22Rv1 (cell line): ENCODE results near the gene CRMP1.
"Not testable (repeated sequence)": the region's sequence is repeated elsewhere in the genome, so short reads cannot be mapped to it uniquely, and the experiment has no call there.

Experiments used
- H3K27ac ChIP-seq: fragments of 450-650 bp; 2 replicates; pipeline ENCODE4 v1.5.1; 2017
- CTCF ChIP-seq: fragments of 450-650 bp; IDR thresholded peaks from 2 replicates; pipeline ENCODE4 v1.5.1; 2017; ENCODE audit warnings: mild to moderate bottlenecking
- ZFX ChIP-seq: fragments of 450-650 bp; IDR thresholded peaks from 2 replicates; pipeline ENCODE4 v1.6.1; 2017; ENCODE audit warnings: antibody characterized with exemption, borderline replicate concordance

Gene CRMP1

DNA sequence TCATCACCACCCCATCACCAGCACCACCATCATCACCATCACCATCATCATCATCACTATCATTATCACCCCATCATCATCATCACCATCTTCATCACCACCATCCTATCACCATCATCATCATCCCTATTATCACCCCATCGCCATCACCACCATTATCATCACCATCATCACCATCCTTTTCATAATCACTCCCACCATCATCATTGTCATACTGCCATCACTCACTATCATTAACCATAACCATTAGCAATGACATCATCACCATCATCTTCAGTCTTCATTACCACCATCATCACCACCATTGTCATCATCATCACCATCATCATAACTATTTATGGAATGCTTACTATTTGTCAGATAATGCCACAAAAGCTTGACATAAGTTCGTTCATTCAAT lies 35.7 kb downstream of the CRMP1 start:
- no peak for TF ChIP-seq CTCF
- H3K27ac ChIP-seq, result no peak overlapping the region

- H3K27ac ChIP-seq, result not testable (repeated sequence)
Measured at GRCh38 chr4:5856362-5856761, 36.5 kb downstream of the CRMP1 start.

DNA sequence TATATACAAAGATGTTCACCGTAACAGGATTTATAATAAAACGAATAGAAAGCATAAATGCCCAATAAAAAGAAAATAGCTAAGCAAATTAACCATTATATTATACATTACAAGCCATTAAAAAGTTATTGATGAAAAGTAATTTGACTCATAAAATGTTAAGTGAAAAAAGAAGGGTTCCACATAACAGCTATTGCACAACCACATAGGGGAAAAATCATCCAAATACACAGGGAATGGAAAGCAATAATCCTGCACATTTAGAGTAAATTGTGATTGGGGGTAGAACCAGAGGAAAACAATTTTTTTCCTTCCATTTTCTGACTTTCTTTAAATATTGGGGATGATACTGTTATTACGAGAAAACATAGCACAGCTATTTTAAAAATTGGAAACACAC lies 38.0 kb downstream of the CRMP1 start:
- TF ChIP-seq ZFX, result no peak
- TF ChIP-seq CTCF, result no peak

DNA sequence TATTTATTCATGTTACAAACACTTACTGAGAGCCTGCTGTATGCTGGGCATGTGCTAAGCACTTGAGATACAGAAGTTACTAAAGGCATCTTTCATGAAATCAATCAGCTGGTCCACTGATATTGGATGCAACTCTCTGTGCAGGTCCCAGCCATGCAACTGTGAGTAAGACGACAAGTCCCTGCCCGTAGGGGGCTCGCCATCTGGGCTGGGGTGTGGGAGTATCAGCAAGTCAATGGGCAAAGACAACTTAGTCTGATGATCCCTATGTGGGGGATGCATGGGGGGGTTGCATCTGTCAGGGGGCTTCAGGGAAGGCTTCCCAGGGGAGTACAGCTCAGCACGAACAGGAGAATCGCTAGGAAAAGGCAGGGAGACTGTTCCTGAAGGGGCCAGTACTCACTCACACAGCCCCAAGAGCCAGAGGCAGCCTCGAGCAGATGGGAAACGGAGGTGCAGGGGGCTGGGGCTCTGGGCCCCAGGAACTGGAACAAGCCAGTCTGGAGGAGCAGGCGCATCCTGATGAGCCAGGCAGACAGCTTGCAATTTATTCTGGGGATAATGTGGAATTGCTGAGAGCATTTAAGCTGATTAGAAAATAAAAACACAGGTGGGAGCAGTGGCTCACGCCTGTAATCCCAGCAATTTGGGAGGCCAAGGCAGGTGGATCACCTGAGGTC lies 40.2 kb downstream of the CRMP1 start:
- no peak overlapping the region for H3K27ac ChIP-seq
- TF ChIP-seq CTCF, result no peak
- TF ChIP-seq ZFX, result no peak

More for the DNA sequence above, 38.0 kb downstream of the CRMP1 start:
- H3K27ac ChIP-seq, result no peak overlapping the region

DNA sequence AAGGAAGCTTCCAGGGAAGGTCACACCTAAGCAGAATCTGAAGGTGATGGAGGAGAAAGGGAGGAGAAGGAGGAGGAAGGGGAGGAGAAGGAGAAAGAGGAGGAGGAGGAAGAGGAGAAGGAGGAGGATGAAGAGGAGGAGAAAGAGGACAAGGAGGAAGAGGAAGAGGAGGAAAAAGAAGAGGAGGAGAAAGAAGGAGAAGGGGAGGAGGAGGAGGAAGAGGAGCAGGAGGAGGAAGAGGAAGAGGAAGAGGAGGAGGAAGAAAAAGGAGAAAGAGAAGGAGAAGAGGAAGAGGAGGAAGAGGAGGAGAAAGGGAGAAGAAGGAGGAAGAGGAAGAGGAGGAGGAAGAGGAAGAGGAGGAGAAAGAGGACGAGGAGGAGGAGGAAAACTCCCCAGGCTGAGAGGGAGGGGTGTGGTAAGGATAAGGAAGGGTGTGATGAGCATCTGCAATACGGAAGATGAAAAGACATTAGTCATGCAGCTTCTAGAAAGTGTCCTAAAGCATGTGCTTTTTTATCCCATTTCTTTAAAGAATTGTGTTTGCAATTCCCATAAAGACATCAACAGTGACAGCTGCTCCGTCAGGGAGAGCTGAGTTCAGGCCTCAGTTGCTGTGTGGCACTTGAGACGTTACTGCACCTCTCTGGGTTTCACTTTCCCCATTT lies 41.1 kb downstream of the CRMP1 start:
- no peak for TF ChIP-seq CTCF
- no peak for TF ChIP-seq ZFX
- H3K27ac ChIP-seq, result no peak overlapping the region

DNA sequence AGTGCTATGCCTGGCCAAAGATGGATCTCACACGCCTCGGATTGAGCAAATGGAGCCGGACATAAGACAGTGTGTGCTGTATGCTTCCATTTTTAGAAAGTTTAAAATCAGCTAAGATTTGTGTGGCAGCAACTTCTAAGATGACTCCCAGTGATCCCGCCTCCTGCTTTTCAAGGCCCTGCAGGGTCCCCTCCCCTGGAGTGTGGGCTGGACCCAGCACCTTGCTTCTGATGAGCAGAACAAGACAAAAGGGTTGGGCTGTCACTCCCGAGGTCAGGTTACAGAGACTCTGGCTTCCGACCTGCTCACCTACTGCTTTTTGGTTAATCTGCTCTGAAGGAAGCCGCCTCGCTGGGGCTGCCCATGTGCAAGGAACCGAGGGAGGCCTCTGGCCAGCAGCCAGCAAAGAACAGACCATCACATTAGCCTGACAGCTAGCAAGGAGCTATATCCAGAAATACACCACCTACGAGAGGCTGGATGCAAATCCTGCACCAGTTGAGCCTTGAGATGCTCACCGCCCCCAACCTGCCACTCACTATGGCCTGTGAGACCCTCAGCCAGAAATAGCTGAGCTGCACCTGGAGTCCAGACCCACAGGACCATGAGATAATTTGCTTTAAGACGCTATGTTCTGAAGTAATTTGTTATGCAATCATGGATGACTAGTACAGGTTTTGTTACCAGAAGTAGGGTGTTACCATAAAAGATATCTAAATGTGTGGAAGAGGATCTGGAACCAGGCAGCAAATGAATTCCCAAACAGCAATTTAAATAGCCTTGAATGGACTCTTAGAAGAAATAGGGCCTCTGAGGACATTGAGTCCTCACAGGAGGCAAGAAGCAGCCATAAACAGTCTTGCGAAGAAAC lies 47.6 kb downstream of the CRMP1 start:
- no peak for TF ChIP-seq ZFX
- no peak for TF ChIP-seq CTCF
- H3K27ac ChIP-seq, result no peak overlapping the region

DNA sequence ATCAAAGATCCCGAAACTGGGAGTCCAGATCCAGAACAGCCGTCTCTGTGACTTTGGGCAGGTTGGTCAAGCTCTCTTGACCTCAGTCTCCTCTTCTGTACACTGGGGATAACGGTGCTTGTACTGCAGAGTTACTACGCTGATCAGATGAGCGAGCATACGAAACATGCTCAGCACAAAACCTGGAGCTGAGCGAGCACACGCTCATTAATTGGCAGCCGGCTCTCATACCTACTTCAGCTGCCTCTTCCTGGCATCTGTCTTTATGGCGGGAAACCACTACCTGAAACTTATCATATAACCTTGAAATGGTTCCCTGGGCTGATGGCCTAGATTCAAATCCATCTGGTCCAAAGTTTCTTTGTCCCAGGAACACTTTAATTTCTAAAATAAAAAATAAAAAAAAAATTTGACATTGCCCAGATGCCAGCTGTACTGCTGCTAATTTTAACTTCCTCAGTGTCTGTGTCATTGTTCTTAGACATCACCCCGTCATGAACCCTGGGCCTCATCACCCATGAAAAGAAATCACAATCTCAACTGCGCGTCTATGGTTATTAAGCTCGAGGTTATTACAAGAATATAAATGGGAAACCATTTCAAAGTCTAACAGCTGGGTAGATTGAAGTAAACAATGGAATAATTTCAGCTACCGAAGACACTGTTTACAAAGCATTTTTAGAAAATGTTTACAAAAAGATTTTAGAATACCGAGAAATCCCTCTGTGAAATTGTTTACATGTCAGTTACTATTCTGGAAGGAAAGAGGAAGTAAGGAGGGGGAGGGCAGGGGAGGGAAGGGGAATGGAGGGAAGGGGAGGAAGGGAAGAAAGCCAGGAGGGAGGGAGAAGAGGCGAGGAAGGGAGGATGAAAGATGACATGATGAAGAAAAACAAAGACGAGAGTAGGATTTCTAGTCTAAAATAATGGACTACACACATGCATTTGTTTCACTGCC lies 49.0 kb downstream of the CRMP1 start:
- H3K27ac ChIP-seq, result no peak overlapping the region
- TF ChIP-seq CTCF, result no peak
